ENCODE results near the gene PARD3B. TPM values are rescaled to one million over a fixed set of nuclear protein-coding genes. Genes with fewer than 3 reads are reported as not detected.

PARD3B gene
- total RNA-seq, 1 experiment from 2014 or later = 7.6 TPM

GRCh38 chr2:205654878-205655605 is 1109.8 kb downstream of the PARD3B start:
- Histone ChIP-seq H3K4me3 (no peak overlapping the region), H3K79me2 (ENCODE audit: low read depth) (no peaks in the 10 kb centered on the region), H3K27ac (no peak overlapping the region), H3K4me2 (no peak overlapping the region), H3K36me3 (ENCODE audit: low read depth) (no peaks in the 10 kb centered on the region), H3K9me2 (ENCODE audit: insufficient read depth) (no peaks in the 10 kb centered on the region), H3F3A (ENCODE audit: insufficient read depth, low read depth) (no peaks in the 10 kb centered on the region), H3K4me1 (replicated peaks; ENCODE audit: insufficient read depth) (peaks cover 9% of the 10 kb centered on the region; the same call in 1 of the 2 replicates), H2AFZ (no peak overlapping the region), H4K20me1 (ENCODE audit: insufficient read depth) (no peaks in the 10 kb centered on the region), H3K9me3 (ENCODE audit: insufficient read depth, low read depth) (no peaks in the 10 kb centered on the region), H3K27me3 (ENCODE audit: insufficient read depth, low read depth) (no peaks in the 10 kb centered on the region)
- DNase-seq = peak in 1 of 2 experiments; percentile 37
- POLR2A ChIA-PET (ENCODE audit: unreplicated experiment) = no interaction called here
- intact Hi-C loops (cut with micrococcal nuclease; ENCODE audit: unreplicated experiment) = no loop called here
- CTCF ChIA-PET = no interaction called here
- no TSS peak for BruUV-seq (replicated peaks)
- TF ChIP-seq EZH2 (IDR thresholded peaks at IDR 0.05; ENCODE audit: low read depth) = no peak
- TF ChIP-seq, protein P1, sequence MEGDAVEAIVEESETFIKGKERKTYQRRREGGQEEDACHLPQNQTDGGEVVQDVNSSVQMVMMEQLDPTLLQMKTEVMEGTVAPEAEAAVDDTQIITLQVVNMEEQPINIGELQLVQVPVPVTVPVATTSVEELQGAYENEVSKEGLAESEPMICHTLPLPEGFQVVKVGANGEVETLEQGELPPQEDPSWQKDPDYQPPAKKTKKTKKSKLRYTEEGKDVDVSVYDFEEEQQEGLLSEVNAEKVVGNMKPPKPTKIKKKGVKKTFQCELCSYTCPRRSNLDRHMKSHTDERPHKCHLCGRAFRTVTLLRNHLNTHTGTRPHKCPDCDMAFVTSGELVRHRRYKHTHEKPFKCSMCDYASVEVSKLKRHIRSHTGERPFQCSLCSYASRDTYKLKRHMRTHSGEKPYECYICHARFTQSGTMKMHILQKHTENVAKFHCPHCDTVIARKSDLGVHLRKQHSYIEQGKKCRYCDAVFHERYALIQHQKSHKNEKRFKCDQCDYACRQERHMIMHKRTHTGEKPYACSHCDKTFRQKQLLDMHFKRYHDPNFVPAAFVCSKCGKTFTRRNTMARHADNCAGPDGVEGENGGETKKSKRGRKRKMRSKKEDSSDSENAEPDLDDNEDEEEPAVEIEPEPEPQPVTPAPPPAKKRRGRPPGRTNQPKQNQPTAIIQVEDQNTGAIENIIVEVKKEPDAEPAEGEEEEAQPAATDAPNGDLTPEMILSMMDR (conservative IDR thresholded peaks at IDR 0.05) = no peak

DNA sequence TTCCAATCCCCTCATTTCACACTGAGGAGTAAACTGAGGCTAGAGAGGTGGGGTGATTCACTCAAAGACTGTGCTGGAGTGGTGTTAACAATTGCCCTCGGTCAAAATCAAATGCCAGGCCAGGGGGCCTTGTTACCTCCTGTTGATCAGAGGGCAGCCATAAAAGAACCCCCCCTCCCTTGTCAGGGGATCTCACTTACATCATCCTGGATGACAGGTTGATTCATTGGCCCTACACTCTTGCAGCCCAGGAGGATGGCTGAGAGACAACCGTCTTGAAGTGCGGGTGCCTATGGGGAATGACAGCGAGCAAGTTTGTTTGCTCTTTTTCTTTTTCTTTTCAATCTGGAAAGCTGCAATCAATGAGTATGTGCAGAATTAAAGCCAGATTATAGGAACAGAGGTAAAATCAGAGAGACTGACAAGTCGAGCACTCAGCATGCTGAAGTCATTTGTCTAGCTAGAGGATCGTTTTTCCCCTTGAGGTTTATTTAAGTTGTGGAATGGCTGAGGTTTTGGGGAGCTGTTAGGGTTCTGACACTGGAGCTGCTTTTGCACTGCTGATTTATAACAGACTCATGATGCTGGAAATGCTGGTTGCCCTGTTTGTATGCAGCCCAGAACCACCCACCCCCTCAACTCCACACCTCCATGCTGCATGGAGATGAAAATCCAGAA is 1110.6 kb downstream of the PARD3B start:
- H4K20me1 ChIP-seq (ENCODE audit: insufficient read depth) = no peaks in the 10 kb centered on the region
- TF ChIP-seq EZH2 (IDR thresholded peaks at IDR 0.05; ENCODE audit: low read depth) = no peak
- TF ChIP-seq, protein P1 (conservative IDR thresholded peaks at IDR 0.05) = no peak

DNA sequence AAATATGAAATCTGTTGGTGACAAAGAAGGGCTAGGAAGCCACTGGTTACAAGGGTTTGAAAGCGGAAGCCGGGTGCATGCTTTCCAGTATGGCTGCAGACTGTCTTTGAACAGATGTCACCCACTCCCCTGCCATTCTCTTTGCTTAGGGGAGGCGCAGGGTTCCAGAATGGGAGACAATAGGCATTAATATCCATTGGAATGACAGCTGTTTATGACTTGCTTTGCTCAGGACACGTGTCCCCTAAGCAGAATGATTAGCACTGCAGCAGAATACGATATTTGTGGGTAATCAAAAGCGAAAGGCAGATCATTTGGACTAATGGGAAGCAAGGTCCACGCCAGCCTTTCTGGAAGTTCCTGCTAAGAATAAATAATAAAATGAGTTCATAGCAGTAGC is 1111.2 kb downstream of the PARD3B start:
- Histone ChIP-seq H3K27me3 (ENCODE audit: insufficient read depth, low read depth) (no peaks in the 10 kb centered on the region), H3K4me1 (replicated peaks; ENCODE audit: insufficient read depth) (no peaks in the 10 kb centered on the region), H3K36me3 (ENCODE audit: low read depth) (no peaks in the 10 kb centered on the region), H3F3A (ENCODE audit: insufficient read depth, low read depth) (no peaks in the 10 kb centered on the region), H3K4me2 (no peak overlapping the region), H3K79me2 (ENCODE audit: low read depth) (no peaks in the 10 kb centered on the region), H4K20me1 (ENCODE audit: insufficient read depth) (no peaks in the 10 kb centered on the region), H3K27ac (no peak overlapping the region), H3K9me2 (ENCODE audit: insufficient read depth) (no peaks in the 10 kb centered on the region), H3K9me3 (ENCODE audit: insufficient read depth, low read depth) (no peaks in the 10 kb centered on the region), H2AFZ (no peak overlapping the region), H3K4me3 (no peak overlapping the region)
- ChIA-PET POLR2A (ENCODE audit: unreplicated experiment) (no interaction called here), CTCF (no interaction called here)
- DNase-seq = no peak
- no TSS peak for BruUV-seq (replicated peaks)
- intact Hi-C loops (cut with micrococcal nuclease; ENCODE audit: unreplicated experiment) = no loop called here
- no peak for TF ChIP-seq EZH2 (IDR thresholded peaks at IDR 0.05; ENCODE audit: low read depth)
- TF ChIP-seq, protein P1 (conservative IDR thresholded peaks at IDR 0.05) = no peak

More for the DNA sequence above, 1110.6 kb downstream of the PARD3B start:
- DNase-seq = no peak
- POLR2A ChIA-PET (ENCODE audit: unreplicated experiment) = no interaction called here
- intact Hi-C loops (cut with micrococcal nuclease; ENCODE audit: unreplicated experiment) = no loop called here
- Histone ChIP-seq H3F3A (ENCODE audit: insufficient read depth, low read depth) (no peaks in the 10 kb centered on the region), H3K9me3 (ENCODE audit: insufficient read depth, low read depth) (no peaks in the 10 kb centered on the region), H3K36me3 (ENCODE audit: low read depth) (no peaks in the 10 kb centered on the region), H3K4me1 (replicated peaks; ENCODE audit: insufficient read depth) (peaks cover 1% of the 10 kb centered on the region; the same call in 1 of the 2 replicates), H2AFZ (no peak overlapping the region), H3K4me3 (no peak overlapping the region), H3K79me2 (ENCODE audit: low read depth) (no peaks in the 10 kb centered on the region), H3K27ac (no peak overlapping the region), H3K4me2 (no peak overlapping the region), H3K27me3 (ENCODE audit: insufficient read depth, low read depth) (no peaks in the 10 kb centered on the region), H3K9me2 (ENCODE audit: insufficient read depth) (no peaks in the 10 kb centered on the region)
- BruUV-seq (replicated peaks) = no TSS peak
- CTCF ChIA-PET = interaction anchor here (0.5 kb wide), 1 partner anchor 761 kb away, joined by 4 read pairs; no protein-coding TSS in a partner anchor

Data from PC-9 (cell line).